HepG2 (cell line): Measurements from ENCODE around the gene ZNF492. TPM values are rescaled to one million over a fixed set of nuclear protein-coding genes. Genes with fewer than 3 reads are reported as not detected.

Experiments used
- ATAC-seq: fragments of 200-7000 bp; cut with Tn5 transposase; 3 replicates; pipeline ENCODE4 v1.9.1; 2020; ENCODE audit warnings: mild to moderate bottlenecking, moderate library complexity
- BruUV-seq: library from RNA; stranded (reverse); fragments of 400-500 nt; replicated peaks from 2 replicates; lab custom pipeline; 2021; lab: Mats Ljungman, UMichigan
- CTCF ChIA-PET: fragments of 300-600 bp; formaldehyde crosslinking; extraction: SDS; loops from one replicate; lab custom pipeline; 2021; ENCODE audit warnings: low total read pairs, inconsistent platforms, low intra/inter-chr PET ratio; lab: Yijun Ruan, JAX
- POLR2A ChIA-PET: fragments of 350-600 bp; sonication (Branson Sonifier 250); formaldehyde crosslinking; loops from one replicate; lab custom pipeline; 2020; ENCODE audit warnings: antibody characterized with exemption, inconsistent platforms; lab: Yijun Ruan, JAX
- DNase-seq: peaks from one replicate; pipeline ENCODE4 v3.0.0-alpha.2; 2015; ENCODE audit warnings: low spot score
- FAIRE-seq: peaks from 3 replicates; lab custom pipeline; 2011; peaks lifted over from hg19 to GRCh38; lab: Jason Lieb, UNC
- H2AFZ ChIP-seq: one replicate; pipeline ENCODE4 v1.6.1; 2011; ENCODE audit warnings: low read length, inconsistent platforms
- H3K27ac ChIP-seq: fragments of 300-600 bp; 3 replicates; pipeline ENCODE4 v1.8.0; 2011; ENCODE audit warnings: mixed run types, mild to moderate bottlenecking, mixed read lengths, low read length, inconsistent platforms; ENCODE audit not compliant: insufficient read depth; ENCODE audit errors: extremely low read length
- H3K27me3 ChIP-seq, 2 experiments: fragments of 200-600 bp in 1 of 2; 2 replicates in 1 of 2; 3 replicates in 1 of 2; pipeline versions ENCODE4 v1.6.0 to v1.8.0; 2011; ENCODE audit warnings: low read length in 2 of 2, mild to moderate bottlenecking in 2 of 2, moderate library complexity in 2 of 2, inconsistent platforms in 1 of 2; ENCODE audit not compliant: insufficient read depth in 2 of 2, control insufficient read depth in 1 of 2
- H3K36me3 ChIP-seq, 2 experiments: fragments of 200-600 bp in 1 of 2; replicated peaks in 1 of 2; 2 replicates in 1 of 2; 3 replicates in 1 of 2; pipeline versions ENCODE4 v1.5.1 to v1.8.0; 2011; ENCODE audit warnings: low read length in 2 of 2, inconsistent platforms in 1 of 2; ENCODE audit not compliant: insufficient read depth in 2 of 2, control insufficient read depth in 1 of 2
- H3K4me1 ChIP-seq: 2 replicates; pipeline ENCODE4 v1.5.1; 2012; ENCODE audit warnings: low read length, inconsistent platforms; ENCODE audit not compliant: insufficient read depth
- H3K4me2 ChIP-seq: 2 replicates; pipeline ENCODE4 v1.6.0; 2011; ENCODE audit warnings: low read depth, low read length, inconsistent platforms
- H3K4me3 ChIP-seq, 3 experiments: fragments of 200-600 bp in 1 of 3; sonication (generic), shearing (Covaris generic) in 1 of 3; replicated peaks in 1 of 3; 2 replicates each; pipeline ENCODE4 v1.5.1; 2011 to 2016; ENCODE audit warnings: low read length in 3 of 3, inconsistent platforms in 2 of 3, low read depth in 2 of 3, mild to moderate bottlenecking in 2 of 3, control low read depth in 1 of 3, mixed read lengths in 1 of 3; ENCODE audit not compliant: insufficient read depth in 1 of 3
- H3K79me2 ChIP-seq: one replicate; pipeline ENCODE4 v1.6.1; 2011; ENCODE audit warnings: low read length, inconsistent platforms; ENCODE audit not compliant: insufficient read depth
- H3K9ac ChIP-seq: 2 replicates; pipeline ENCODE4 v1.6.0; 2011; ENCODE audit warnings: mild to moderate bottlenecking, low read depth, low read length, inconsistent platforms; ENCODE audit not compliant: insufficient read depth
- H3K9me3 ChIP-seq: 2 replicates; pipeline ENCODE4 v1.5.1; 2012; ENCODE audit warnings: mild to moderate bottlenecking, low read length
- H4K20me1 ChIP-seq: 2 replicates; pipeline ENCODE4 v1.6.0; 2011; ENCODE audit warnings: inconsistent platforms, mild to moderate bottlenecking, low read length, moderate library complexity; ENCODE audit not compliant: insufficient read depth
- ATAD3A ChIP-seq: sonication (generic); formaldehyde crosslinking; IDR thresholded peaks from 2 replicates; pipeline ENCODE4 v1.4.0; 2020; ENCODE audit warnings: missing genetic modification reagents
- HNRNPL ChIP-seq: fragments of 200-400 bp; formaldehyde crosslinking; IDR thresholded peaks from 2 replicates; pipeline ENCODE4 v1.6.1; 2017; ENCODE audit warnings: mild to moderate bottlenecking, low read depth, low read length
- PHF5A ChIP-seq: IDR thresholded peaks from one replicate; pipeline ENCODE4 v1.6.1; 2018; ENCODE audit warnings: low read depth, missing genetic modification reagents; ENCODE audit not compliant: unreplicated experiment
- RELA ChIP-seq: sonication (generic); formaldehyde crosslinking; IDR thresholded peaks from 2 replicates; pipeline ENCODE4 v1.4.0; 2020; ENCODE audit warnings: missing genetic modification reagents
- RORA ChIP-seq: sonication (generic); formaldehyde crosslinking; IDR thresholded peaks from 2 replicates; pipeline ENCODE4 v1.5.0; 2020; ENCODE audit warnings: mild to moderate bottlenecking, missing genetic modification reagents, moderate library complexity
- SP140L ChIP-seq: sonication (generic); formaldehyde crosslinking; IDR thresholded peaks from 2 replicates; pipeline ENCODE4 v1.4.0; 2020; ENCODE audit warnings: missing genetic modification reagents, borderline replicate concordance
- SYNCRIP ChIP-seq: fragments of 200-400 bp; formaldehyde crosslinking; IDR thresholded peaks from 2 replicates; pipeline ENCODE4 v1.6.1; 2018; ENCODE audit warnings: mild to moderate bottlenecking, low read depth, low read length; ENCODE audit not compliant: insufficient read depth
- TAF15 ChIP-seq: fragments of 200-400 bp; formaldehyde crosslinking; IDR thresholded peaks from one replicate; pipeline ENCODE4 v1.6.1; 2018; ENCODE audit warnings: mild to moderate bottlenecking, low read depth, low read length; ENCODE audit not compliant: poor library complexity, severe bottlenecking
- TCF7L2 ChIP-seq: IDR thresholded peaks from 2 replicates; pipeline ENCODE4 v1.6.1; 2011; ENCODE audit warnings: mild to moderate bottlenecking, low read depth, low read length, moderate library complexity
- ZNF205 ChIP-seq: IDR thresholded peaks from 2 replicates; pipeline ENCODE4 v1.6.1; 2018; ENCODE audit warnings: missing biosample characterization, missing genetic modification reagents
- ZNF232 ChIP-seq: sonication (generic); formaldehyde crosslinking; IDR thresholded peaks from 2 replicates; pipeline ENCODE4 v1.4.0; 2020; ENCODE audit warnings: missing genetic modification reagents, borderline replicate concordance
- ZNF501 ChIP-seq: sonication (generic); formaldehyde crosslinking; IDR thresholded peaks from 2 replicates; pipeline ENCODE4 v1.5.1; 2020; ENCODE audit warnings: mild to moderate bottlenecking, moderate library complexity, missing genetic modification reagents
- ZNF816 ChIP-seq: sonication (generic); formaldehyde crosslinking; IDR thresholded peaks from 2 replicates; pipeline ENCODE4 v1.8.0; 2022; ENCODE audit warnings: missing genetic modification reagents, mild to moderate bottlenecking, borderline replicate concordance
- WGBS: methylation state at CpG from one replicate; pipeline ENCODE4 v1.1.6; 2017; ENCODE audit warnings: low lambda C conversion rate; 5-methylcytosine and 5-hydroxymethylcytosine counted together
- in situ Hi-C: cut with HindIII; loops from 2 replicates; pipeline ENCODE4 v1.10.0; 2017; ENCODE audit warnings: low pct_unique_long_range_greater_than_20kb; ENCODE audit not compliant: extremely low pct_ligation_motif_present
- intact Hi-C: fragments of 100-400 bp; cut with micrococcal nuclease; formaldehyde crosslinking; loops from one replicate; pipeline ENCODE4 v1.10.0; 2022; ENCODE audit not compliant: unreplicated experiment
- polyA plus RNA-seq, 8 experiments: library from polyadenylated mRNA; depleted of rRNA in 3 of 8; stranded (reverse) in 7 of 8; unstranded in 1 of 8; fragments of >200 nt; fragmentation: Illumina TruSeq in 4 of 8; extraction: Trizol in 4 of 8; gene quantifications; 2 replicates each; pipeline versions ENCODE4 v1.2.1 to v1.2.3, GENCODE V29; 2011 to 2016; ENCODE audit warnings: low read depth in 4 of 8, missing spikeins in 1 of 8, mixed read lengths in 1 of 8; ENCODE audit not compliant: insufficient read depth in 1 of 8
- total RNA-seq, 5 experiments: library from RNA; depleted of rRNA; stranded (reverse); fragments of >200 nt; fragmentation: Illumina TruSeq; extraction: Trizol; gene quantifications; 2 replicates each; pipeline ENCODE4 v1.2.3, GENCODE V29; 2016; ENCODE audit warnings: low read depth in 1 of 5
- TF ChIP-seq, protein P1 (sequence below): IDR thresholded peaks from 2 replicates; pipeline ENCODE4 v1.6.1; 2016; ENCODE audit warnings: missing biosample characterization, missing genetic modification reagents, low read depth
- TF ChIP-seq, protein P2 (sequence below): sonication (generic); formaldehyde crosslinking; IDR thresholded peaks from 2 replicates; pipeline ENCODE4 v1.5.1; 2020; ENCODE audit warnings: missing genetic modification reagents, mild to moderate bottlenecking, borderline replicate concordance
- TF ChIP-seq, protein P3 (sequence below): sonication (generic); formaldehyde crosslinking; IDR thresholded peaks from 2 replicates; pipeline ENCODE4 v1.8.0; 2022; ENCODE audit warnings: missing genetic modification reagents, mild to moderate bottlenecking, moderate library complexity, borderline replicate concordance
- TF ChIP-seq, protein P4 (sequence below): sonication (generic); formaldehyde crosslinking; IDR thresholded peaks from 2 replicates; pipeline ENCODE4 v1.5.0; 2020; ENCODE audit warnings: mild to moderate bottlenecking, missing genetic modification reagents, borderline replicate concordance

ZNF492 gene
- total and polyA plus RNA-seq, 2 of the 13 experiments (the other 11 are each of a cell fraction or from before 2014, with no cell fraction given) = not detected

DNA sequence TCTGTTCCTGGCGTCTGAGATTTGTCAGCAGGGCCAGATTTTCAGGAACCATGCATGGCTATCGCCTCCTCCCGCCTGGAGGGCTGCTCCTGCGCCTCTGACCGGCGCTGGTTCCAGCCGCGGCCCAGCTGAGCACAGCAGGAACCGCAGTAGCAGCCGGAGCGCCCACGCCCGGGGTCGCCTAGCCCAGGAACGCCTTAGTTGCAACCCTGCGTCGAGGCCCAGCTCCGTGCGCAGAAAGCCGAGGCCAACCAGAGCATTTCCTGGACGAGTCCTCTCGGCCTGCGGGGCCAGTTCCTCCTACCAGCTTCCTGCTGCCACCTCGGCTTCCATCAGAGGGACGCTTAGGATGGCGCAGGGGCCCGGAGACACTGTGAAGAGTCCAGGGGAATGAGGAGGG is 74.9 kb downstream of the ZNF492 start:
- ChIA-PET POLR2A (no interaction called here), CTCF (no interaction called here)
- in situ Hi-C loops (no loop called here), intact Hi-C loops (no loop called here)
- FAIRE-seq = no peak
- H3K27me3 ChIP-seq = no peaks in the 10 kb centered on the region
- no peak overlapping the region for H3K4me3 ChIP-seq
- H3K9me3 ChIP-seq = peaks cover 61% of the 10 kb centered on the region
- no peaks in the 10 kb centered on the region for H3K36me3 ChIP-seq
- no TSS peak for BruUV-seq
- H4K20me1 ChIP-seq = no peaks in the 10 kb centered on the region
- H3K4me2 ChIP-seq = no peak overlapping the region
- ATAC-seq = no peak
- H3K4me1 ChIP-seq = no peaks in the 10 kb centered on the region
- H2AFZ ChIP-seq = no peak overlapping the region
- DNase-seq = no peak
- H3K27ac ChIP-seq = no peak overlapping the region
- no peaks in the 10 kb centered on the region for H3K79me2 ChIP-seq
- WGBS = 74% methylated on average over 5 of the region's 27 CpGs
- H3K9ac ChIP-seq = no peak overlapping the region
- TF ChIP-seq RELA (no peak), ZNF501 (CRISPR knock-in tag) (no peak), SYNCRIP (no peak), ZNF232 (CRISPR knock-in tag) (no peak), TAF15 (no peak), RORA (CRISPR knock-in tag) (no peak), PHF5A (no peak), HNRNPL (no peak), ZNF205 (CRISPR knock-in tag) (no peak), ATAD3A (CRISPR knock-in tag) (no peak), SP140L (CRISPR knock-in tag) (no peak), TCF7L2 (no peak), ZNF816 (CRISPR knock-in tag) (no peak)
- TF ChIP-seq, protein P1, sequence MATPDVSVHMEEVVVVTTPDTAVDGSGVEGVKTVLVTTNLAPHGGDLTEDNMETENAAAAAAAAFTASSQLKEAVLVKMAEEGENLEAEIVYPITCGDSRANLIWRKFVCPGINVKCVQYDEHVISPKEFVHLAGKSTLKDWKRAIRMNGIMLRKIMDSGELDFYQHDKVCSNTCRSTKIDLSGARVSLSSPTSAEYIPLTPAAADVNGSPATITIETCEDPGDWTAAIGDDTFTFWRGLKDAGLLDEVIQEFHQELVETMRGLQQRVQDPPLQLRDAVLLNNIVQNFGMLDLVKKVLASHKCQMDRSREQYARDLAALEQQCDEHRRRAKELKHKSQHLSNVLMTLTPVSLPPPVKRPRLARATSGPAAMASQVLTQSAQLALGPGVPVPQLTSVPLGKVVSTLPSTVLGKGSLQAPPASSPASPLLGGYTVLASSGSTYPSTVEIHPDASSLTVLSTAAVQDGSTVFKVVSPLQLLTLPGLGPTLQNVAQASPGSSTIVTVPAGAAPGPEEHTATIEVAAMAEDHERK (CRISPR knock-in tag) = no peak
- TF ChIP-seq, protein P2, sequence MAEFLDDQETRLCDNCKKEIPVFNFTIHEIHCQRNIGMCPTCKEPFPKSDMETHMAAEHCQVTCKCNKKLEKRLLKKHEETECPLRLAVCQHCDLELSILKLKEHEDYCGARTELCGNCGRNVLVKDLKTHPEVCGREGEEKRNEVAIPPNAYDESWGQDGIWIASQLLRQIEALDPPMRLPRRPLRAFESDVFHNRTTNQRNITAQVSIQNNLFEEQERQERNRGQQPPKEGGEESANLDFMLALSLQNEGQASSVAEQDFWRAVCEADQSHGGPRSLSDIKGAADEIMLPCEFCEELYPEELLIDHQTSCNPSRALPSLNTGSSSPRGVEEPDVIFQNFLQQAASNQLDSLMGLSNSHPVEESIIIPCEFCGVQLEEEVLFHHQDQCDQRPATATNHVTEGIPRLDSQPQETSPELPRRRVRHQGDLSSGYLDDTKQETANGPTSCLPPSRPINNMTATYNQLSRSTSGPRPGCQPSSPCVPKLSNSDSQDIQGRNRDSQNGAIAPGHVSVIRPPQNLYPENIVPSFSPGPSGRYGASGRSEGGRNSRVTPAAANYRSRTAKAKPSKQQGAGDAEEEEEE (CRISPR knock-in tag) = no peak
- TF ChIP-seq, protein P3, sequence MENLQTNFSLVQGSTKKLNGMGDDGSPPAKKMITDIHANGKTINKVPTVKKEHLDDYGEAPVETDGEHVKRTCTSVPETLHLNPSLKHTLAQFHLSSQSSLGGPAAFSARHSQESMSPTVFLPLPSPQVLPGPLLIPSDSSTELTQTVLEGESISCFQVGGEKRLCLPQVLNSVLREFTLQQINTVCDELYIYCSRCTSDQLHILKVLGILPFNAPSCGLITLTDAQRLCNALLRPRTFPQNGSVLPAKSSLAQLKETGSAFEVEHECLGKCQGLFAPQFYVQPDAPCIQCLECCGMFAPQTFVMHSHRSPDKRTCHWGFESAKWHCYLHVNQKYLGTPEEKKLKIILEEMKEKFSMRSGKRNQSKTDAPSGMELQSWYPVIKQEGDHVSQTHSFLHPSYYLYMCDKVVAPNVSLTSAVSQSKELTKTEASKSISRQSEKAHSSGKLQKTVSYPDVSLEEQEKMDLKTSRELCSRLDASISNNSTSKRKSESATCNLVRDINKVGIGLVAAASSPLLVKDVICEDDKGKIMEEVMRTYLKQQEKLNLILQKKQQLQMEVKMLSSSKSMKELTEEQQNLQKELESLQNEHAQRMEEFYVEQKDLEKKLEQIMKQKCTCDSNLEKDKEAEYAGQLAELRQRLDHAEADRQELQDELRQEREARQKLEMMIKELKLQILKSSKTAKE = no peak
- TF ChIP-seq, protein P4, sequence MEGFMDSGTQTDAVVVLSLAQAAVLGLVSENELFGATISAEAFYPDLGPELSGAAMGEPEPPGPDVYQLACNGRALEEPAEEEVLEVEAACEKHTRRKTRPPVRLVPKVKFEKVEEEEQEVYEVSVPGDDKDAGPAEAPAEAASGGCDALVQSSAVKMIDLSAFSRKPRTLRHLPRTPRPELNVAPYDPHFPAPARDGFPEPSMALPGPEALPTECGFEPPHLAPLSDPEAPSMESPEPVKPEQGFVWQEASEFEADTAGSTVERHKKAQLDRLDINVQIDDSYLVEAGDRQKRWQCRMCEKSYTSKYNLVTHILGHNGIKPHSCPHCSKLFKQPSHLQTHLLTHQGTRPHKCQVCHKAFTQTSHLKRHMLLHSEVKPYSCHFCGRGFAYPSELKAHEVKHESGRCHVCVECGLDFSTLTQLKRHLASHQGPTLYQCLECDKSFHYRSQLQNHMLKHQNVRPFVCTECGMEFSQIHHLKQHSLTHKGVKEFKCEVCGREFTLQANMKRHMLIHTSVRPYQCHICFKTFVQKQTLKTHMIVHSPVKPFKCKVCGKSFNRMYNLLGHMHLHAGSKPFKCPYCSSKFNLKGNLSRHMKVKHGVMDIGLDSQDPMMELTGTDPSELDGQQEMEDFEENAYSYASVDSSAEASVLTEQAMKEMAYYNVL (CRISPR knock-in tag) = no peak
